CD4-positive, alpha-beta T cell (primary cell): Measurements from ENCODE around the gene TSBP1. TPM values are rescaled to one million over a fixed set of nuclear protein-coding genes. Genes with fewer than 3 reads are reported as not detected.
"Not testable (repeated sequence)": the region's sequence is repeated elsewhere in the genome, so short reads cannot be mapped to it uniquely, and the experiment has no call there.

Experiments
- ATAC-seq: fragments of 200-7000 bp; cut with Tn5 transposase; one replicate; pipeline ENCODE4 v1.10.0; 2022; ENCODE audit warnings: mild to moderate bottlenecking; ENCODE audit not compliant: poor library complexity
- CTCF ChIA-PET: fragments of 350-600 bp; sonication (Branson Sonifier 250); formaldehyde crosslinking; loops from one replicate; lab custom pipeline; 2021; ENCODE audit warnings: antibody characterized with exemption, inconsistent platforms; lab: Charles Lee
- POLR2A ChIA-PET: fragments of 350-600 bp; sonication (Branson Sonifier 250); formaldehyde crosslinking; loops from one replicate; lab custom pipeline; 2021; ENCODE audit warnings: antibody characterized with exemption, inconsistent platforms; lab: Charles Lee
- DNase-seq, 14 experiments: peaks; one replicate each; pipeline ENCODE4 v3.0.0-alpha.2; 2013 to 2020; ENCODE audit warnings: mixed read lengths in 2 of 14
- H3K27ac ChIP-seq, 2 donors: one replicate each; pipeline versions ENCODE4 v1.5.1 to v1.7.0; 2013; ENCODE audit warnings: low read length in 2 of 2, low read depth in 1 of 2, mild to moderate bottlenecking in 1 of 2
- H3K27me3 ChIP-seq, 2 experiments: 1 replicate in 1 of 2; 2 replicates in 1 of 2; pipeline versions ENCODE4 v1.6.1 to v1.7.0; 2013; ENCODE audit warnings: low read length in 2 of 2, control low read depth in 1 of 2, mild to moderate bottlenecking in 1 of 2, moderate library complexity in 1 of 2; ENCODE audit not compliant: insufficient read depth in 2 of 2, control insufficient read depth in 1 of 2
- H3K36me3 ChIP-seq: one replicate; pipeline ENCODE4 v1.6.1; 2013; ENCODE audit warnings: low read length, control low read depth; ENCODE audit not compliant: insufficient read depth
- H3K4me1 ChIP-seq: one replicate; pipeline ENCODE4 v1.6.1; 2013; ENCODE audit warnings: low read length, control low read depth; ENCODE audit not compliant: insufficient read depth
- H3K4me3 ChIP-seq: one replicate; pipeline ENCODE4 v1.5.1; 2013; ENCODE audit warnings: mild to moderate bottlenecking, low read length, moderate library complexity
- H3K9me3 ChIP-seq, 2 experiments: 1 replicate in 1 of 2; 2 replicates in 1 of 2; pipeline versions ENCODE4 v1.6.1 to v1.7.0; 2013; ENCODE audit warnings: low read length in 2 of 2, mild to moderate bottlenecking in 2 of 2, control low read depth in 1 of 2, moderate library complexity in 1 of 2; ENCODE audit not compliant: control insufficient read depth in 1 of 2, insufficient read depth in 1 of 2
- H3K27ac Mint-ChIP-seq: one replicate; pipeline ENCODE4 v1.8.0; 2020; ENCODE audit warnings: mixed read lengths
- H3K27me3 Mint-ChIP-seq: one replicate; pipeline ENCODE4 v1.8.0; 2021; ENCODE audit warnings: mixed read lengths
- H3K36me3 Mint-ChIP-seq: one replicate; pipeline ENCODE4 v1.8.0; 2021; ENCODE audit warnings: low read depth, mixed read lengths
- H3K4me1 Mint-ChIP-seq: one replicate; pipeline ENCODE4 v1.8.0; 2021; ENCODE audit warnings: low read depth, mixed read lengths
- H3K4me3 Mint-ChIP-seq: one replicate; pipeline ENCODE4 v1.8.0; 2020; ENCODE audit warnings: mild to moderate bottlenecking, mixed read lengths
- H3K9me3 Mint-ChIP-seq: one replicate; pipeline ENCODE4 v1.8.0; 2020; ENCODE audit warnings: mixed read lengths
- intact Hi-C, 2 experiments: fragments of 100-400 bp; cut with DNase I in 1 of 2; cut with micrococcal nuclease in 1 of 2; formaldehyde crosslinking; loops; one replicate each; pipeline versions ENCODE4 v1.15.1 to v1.9.0; 2023 to 2025; cut with DNase I, micrococcal nuclease
- total RNA-seq, 174 experiments: library from RNA in 2 of 174; stranded (reverse) in 2 of 174; gene quantifications; one replicate each; pipeline ENCODE4 v1.2.3 and lab custom pipeline; 2021 to 2026
- TF ChIP-seq, protein P1 (sequence below): fragments of 200-600 bp; IDR thresholded peaks from one replicate; pipeline ENCODE4 v1.8.0; 2022; ENCODE audit warnings: antibody characterized with exemption, mild to moderate bottlenecking

The TSBP1 gene
- total RNA-seq, 2 experiments from 2014 or later, result not detected

GRCh38 chr6:32370505-32370904, 1.2 kb downstream of the TSBP1 start:
- peaks cover 57% of the 10 kb centered on the region for H3K27me3 Mint-ChIP-seq
- H3K36me3 Mint-ChIP-seq, result no peaks in the 10 kb centered on the region
- intact Hi-C loops, result no loop called here
- Histone ChIP-seq H3K4me1 (no peaks in the 10 kb centered on the region), H3K27me3 (peaks cover 0 to 35% of the 10 kb centered on the region in 2 experiments), H3K9me3 (no peaks in the 10 kb centered on the region), H3K36me3 (no peaks in the 10 kb centered on the region), H3K27ac (no peak overlapping the region), H3K4me3 (no peak overlapping the region)
- no peak for DNase-seq
- CTCF ChIA-PET, result no interaction called here
- no peak overlapping the region for H3K27ac Mint-ChIP-seq
- no peaks in the 10 kb centered on the region for H3K9me3 Mint-ChIP-seq
- TF ChIP-seq, protein P1, sequence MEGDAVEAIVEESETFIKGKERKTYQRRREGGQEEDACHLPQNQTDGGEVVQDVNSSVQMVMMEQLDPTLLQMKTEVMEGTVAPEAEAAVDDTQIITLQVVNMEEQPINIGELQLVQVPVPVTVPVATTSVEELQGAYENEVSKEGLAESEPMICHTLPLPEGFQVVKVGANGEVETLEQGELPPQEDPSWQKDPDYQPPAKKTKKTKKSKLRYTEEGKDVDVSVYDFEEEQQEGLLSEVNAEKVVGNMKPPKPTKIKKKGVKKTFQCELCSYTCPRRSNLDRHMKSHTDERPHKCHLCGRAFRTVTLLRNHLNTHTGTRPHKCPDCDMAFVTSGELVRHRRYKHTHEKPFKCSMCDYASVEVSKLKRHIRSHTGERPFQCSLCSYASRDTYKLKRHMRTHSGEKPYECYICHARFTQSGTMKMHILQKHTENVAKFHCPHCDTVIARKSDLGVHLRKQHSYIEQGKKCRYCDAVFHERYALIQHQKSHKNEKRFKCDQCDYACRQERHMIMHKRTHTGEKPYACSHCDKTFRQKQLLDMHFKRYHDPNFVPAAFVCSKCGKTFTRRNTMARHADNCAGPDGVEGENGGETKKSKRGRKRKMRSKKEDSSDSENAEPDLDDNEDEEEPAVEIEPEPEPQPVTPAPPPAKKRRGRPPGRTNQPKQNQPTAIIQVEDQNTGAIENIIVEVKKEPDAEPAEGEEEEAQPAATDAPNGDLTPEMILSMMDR, result no peak
- no peak for ATAC-seq
- POLR2A ChIA-PET, result no interaction called here
- H3K4me1 Mint-ChIP-seq, result no peaks in the 10 kb centered on the region
- H3K4me3 Mint-ChIP-seq, result no peak overlapping the region

- no peak overlapping the region for H3K27ac ChIP-seq
- no peaks in the 10 kb centered on the region for H3K4me1 Mint-ChIP-seq
- no peaks in the 10 kb centered on the region for H3K9me3 Mint-ChIP-seq
- no peak for DNase-seq
- H3K4me3 Mint-ChIP-seq, result no peak overlapping the region
- TF ChIP-seq, protein P1, result no peak
- no peak overlapping the region for H3K27ac Mint-ChIP-seq
- H3K4me1 ChIP-seq, result no peaks in the 10 kb centered on the region
- ATAC-seq, result no peak
- peaks cover 0 to 35% of the 10 kb centered on the region in 2 experiments for H3K27me3 ChIP-seq
- H3K36me3 ChIP-seq, result no peaks in the 10 kb centered on the region
- no peaks in the 10 kb centered on the region for H3K36me3 Mint-ChIP-seq
- POLR2A ChIA-PET, result no interaction called here
- no peaks in the 10 kb centered on the region for H3K9me3 ChIP-seq
- H3K27me3 Mint-ChIP-seq, result peaks cover 53% of the 10 kb centered on the region
- intact Hi-C loops, result no loop called here
- CTCF ChIA-PET, result no interaction called here
- H3K4me3 ChIP-seq, result no peak overlapping the region
Measured at GRCh38 chr6:32369660-32370059, 2.0 kb downstream of the TSBP1 start.

DNA sequence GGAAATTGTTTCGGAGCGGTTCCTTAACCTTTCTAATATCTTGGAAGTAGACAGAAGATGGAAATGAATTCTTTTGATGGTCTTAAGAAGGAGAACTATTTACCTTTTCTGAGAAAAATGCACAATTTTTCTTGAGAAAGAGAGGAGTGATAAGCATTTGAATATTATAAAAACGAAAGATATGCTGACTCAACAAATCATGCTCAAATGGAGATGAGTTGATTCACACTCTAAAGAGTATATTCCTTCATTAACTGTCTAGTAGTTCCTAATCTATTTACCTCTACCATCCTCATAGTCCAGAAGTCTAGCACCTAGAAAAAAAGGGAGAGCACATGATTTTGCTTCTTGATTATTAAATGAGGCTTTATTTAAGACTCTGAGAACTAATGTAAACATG, 4.1 kb downstream of the TSBP1 start:
- peaks cover 0 to 28% of the 10 kb centered on the region in 2 experiments for H3K27me3 ChIP-seq
- H3K36me3 Mint-ChIP-seq, result no peaks in the 10 kb centered on the region
- intact Hi-C loops, result no loop called here

DNA sequence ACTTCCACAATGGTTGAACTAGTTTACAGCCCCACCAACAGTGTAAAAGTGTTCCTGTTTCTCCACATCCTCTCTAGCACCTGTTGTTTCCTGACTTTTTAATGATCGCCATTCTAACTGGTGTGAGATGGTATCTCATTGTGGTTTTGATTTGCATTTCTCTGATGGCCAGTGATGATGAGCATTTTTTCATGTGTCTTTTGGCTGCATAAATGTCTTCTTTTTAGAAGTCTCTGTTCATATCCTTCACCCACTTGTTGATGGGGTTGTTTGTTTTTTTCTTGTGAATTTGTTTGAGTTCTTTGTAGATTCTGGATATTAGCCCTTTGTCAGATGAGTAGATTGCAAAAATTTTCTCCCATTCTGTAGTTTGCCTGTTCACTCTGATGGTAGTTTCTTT, 12.5 kb downstream of the TSBP1 start:
- H3K9me3 ChIP-seq, H3K27me3 ChIP-seq, H3K36me3 ChIP-seq, POLR2A ChIA-PET, DNase-seq, H3K4me1 ChIP-seq, H3K27ac Mint-ChIP-seq, H3K4me3 Mint-ChIP-seq, ATAC-seq, H3K4me1 Mint-ChIP-seq, intact Hi-C loops, H3K4me3 ChIP-seq, H3K36me3 Mint-ChIP-seq, CTCF ChIA-PET, H3K27me3 Mint-ChIP-seq, H3K27ac ChIP-seq, H3K9me3 Mint-ChIP-seq: not testable (repeated sequence)

More for the DNA sequence above, 4.1 kb downstream of the TSBP1 start:
- no peaks in the 10 kb centered on the region for H3K4me1 Mint-ChIP-seq
- no peak overlapping the region for H3K4me3 Mint-ChIP-seq
- TF ChIP-seq, protein P1, result no peak
- DNase-seq (no peak), ATAC-seq (no peak)
- no peaks in the 10 kb centered on the region for H3K9me3 ChIP-seq
- POLR2A ChIA-PET, result no interaction called here
- no peak overlapping the region for H3K27ac Mint-ChIP-seq
- no peaks in the 10 kb centered on the region for H3K36me3 ChIP-seq
- no peak overlapping the region for H3K4me3 ChIP-seq
- CTCF ChIA-PET, result no interaction called here
- H3K27ac ChIP-seq, result no peak overlapping the region
- H3K9me3 Mint-ChIP-seq, result no peaks in the 10 kb centered on the region
- peaks cover 40% of the 10 kb centered on the region for H3K27me3 Mint-ChIP-seq
- H3K4me1 ChIP-seq, result no peaks in the 10 kb centered on the region

DNA sequence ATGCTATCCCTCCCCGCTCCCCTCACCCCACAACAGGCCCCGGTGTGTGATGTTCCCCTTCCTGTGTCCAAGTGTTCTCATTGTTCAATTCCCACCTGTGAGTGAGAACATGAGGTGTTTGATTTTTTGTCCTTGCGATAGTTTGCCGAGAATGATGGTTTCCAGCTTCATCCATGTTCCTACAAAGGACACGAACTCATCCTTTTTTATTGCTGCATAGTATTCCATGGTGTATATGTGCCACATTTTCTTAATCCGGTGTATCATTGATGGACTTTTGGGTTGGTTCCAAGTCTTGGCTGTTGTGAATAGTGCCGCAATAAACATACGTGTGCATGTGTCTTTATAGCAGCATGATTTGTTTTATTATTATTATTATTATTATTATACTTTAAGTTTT, 13.2 kb downstream of the TSBP1 start:
- H3K36me3 ChIP-seq, H3K4me3 ChIP-seq, H3K9me3 Mint-ChIP-seq, H3K4me1 Mint-ChIP-seq, H3K27ac Mint-ChIP-seq, H3K27me3 Mint-ChIP-seq, H3K27me3 ChIP-seq, H3K36me3 Mint-ChIP-seq, DNase-seq, H3K4me1 ChIP-seq, H3K4me3 Mint-ChIP-seq, POLR2A ChIA-PET, intact Hi-C loops, H3K9me3 ChIP-seq, ATAC-seq, CTCF ChIA-PET, H3K27ac ChIP-seq: not testable (repeated sequence)
